Neural cell (in vitro differentiated cells): Measurements from ENCODE around the gene GTSE1. TPM values are rescaled to one million over a fixed set of nuclear protein-coding genes. Genes with fewer than 3 reads are reported as not detected.

Experiments used
- H2AFZ ChIP-seq: fragments of 200-600, 300-800 bp; sonication (generic), shearing (Covaris generic); 2 replicates; pipeline ENCODE4 v1.6.0; 2014; ENCODE audit warnings: low read depth, mild to moderate bottlenecking, antibody characterized with exemption, low read length, moderate library complexity
- H3F3A ChIP-seq: fragments of 200-600 bp; shearing (Covaris generic); 2 replicates; pipeline ENCODE4 v1.6.1; 2016; ENCODE audit warnings: mild to moderate bottlenecking, moderate library complexity, mixed read lengths, antibody characterized with exemption, low read length; ENCODE audit not compliant: insufficient read depth, poor library complexity, severe bottlenecking
- H3K27ac ChIP-seq: fragments of 200-600, 300-800 bp; sonication (generic), shearing (Covaris generic); 2 replicates; pipeline ENCODE4 v1.5.1; 2014; ENCODE audit warnings: mild to moderate bottlenecking, low read length, moderate library complexity
- H3K27me3 ChIP-seq: fragments of 300-800, 200-600 bp; sonication (generic), shearing (Covaris generic); 2 replicates; pipeline ENCODE4 v1.6.0; 2014; ENCODE audit warnings: mild to moderate bottlenecking, low read depth, low read length, moderate library complexity; ENCODE audit not compliant: insufficient read depth
- H3K36me3 ChIP-seq: fragments of 300-800, 200-600 bp; sonication (generic), shearing (Covaris generic); 2 replicates; pipeline ENCODE4 v1.5.1; 2014; ENCODE audit warnings: mild to moderate bottlenecking, antibody characterized with exemption, low read length, moderate library complexity; ENCODE audit not compliant: insufficient read depth
- H3K4me2 ChIP-seq: fragments of 300-800, 200-600 bp; sonication (generic), shearing (Covaris generic); 2 replicates; pipeline ENCODE4 v1.6.0; 2014; ENCODE audit warnings: mild to moderate bottlenecking, low read length
- H3K4me3 ChIP-seq: fragments of 300-800, 200-600 bp; sonication (generic), shearing (Covaris generic); 2 replicates; pipeline ENCODE4 v1.5.1; 2014; ENCODE audit warnings: mild to moderate bottlenecking, low read length, moderate library complexity
- H3K79me2 ChIP-seq: fragments of 200-600 bp; shearing (Covaris generic); replicated peaks from 2 replicates; pipeline ENCODE4 v1.6.0; 2014; ENCODE audit warnings: mild to moderate bottlenecking, low read length, moderate library complexity; ENCODE audit not compliant: insufficient read depth
- H3K9ac ChIP-seq: fragments of 300-800, 200-600 bp; sonication (generic), shearing (Covaris generic); 2 replicates; pipeline ENCODE4 v1.6.1; 2016; ENCODE audit warnings: mild to moderate bottlenecking, low read length, mixed read lengths
- H3K9me2 ChIP-seq: fragments of 200-600 bp; shearing (Covaris generic); 2 replicates; pipeline ENCODE4 v1.6.1; 2016; ENCODE audit warnings: mild to moderate bottlenecking, low read length, mixed read lengths; ENCODE audit not compliant: insufficient read depth
- H3K9me3 ChIP-seq: fragments of 200-600, 300-800 bp; sonication (generic), shearing (Covaris generic); 2 replicates; pipeline ENCODE4 v1.6.1; 2016; ENCODE audit warnings: mild to moderate bottlenecking, mixed run types, low read length, moderate library complexity, mixed read lengths
- H4K20me1 ChIP-seq: fragments of 200-600 bp; shearing (Covaris generic); 2 replicates; pipeline ENCODE4 v1.6.1; 2016; ENCODE audit warnings: mild to moderate bottlenecking, mixed run types; ENCODE audit not compliant: insufficient read depth
- EP300 ChIP-seq: fragments of 450-650 bp; conservative IDR thresholded peaks from 2 replicates; pipeline ENCODE4 v1.6.1; 2014; ENCODE audit warnings: antibody characterized with exemption, mild to moderate bottlenecking, moderate library complexity; ENCODE audit not compliant: poor library complexity, severe bottlenecking
- EZH2 ChIP-seq: fragments of 200-600, 300-800 bp; shearing (Covaris generic), sonication (generic); IDR thresholded peaks from 2 replicates; pipeline ENCODE4 v1.6.1; 2014; ENCODE audit warnings: antibody characterized with exemption, low read length, borderline replicate concordance, mild to moderate bottlenecking; ENCODE audit not compliant: insufficient read depth, poor library complexity, severe bottlenecking
- MXI1 ChIP-seq: fragments of 450-650 bp; conservative IDR thresholded peaks from 2 replicates; pipeline ENCODE4 v1.6.1; 2014; ENCODE audit warnings: antibody characterized with exemption, mild to moderate bottlenecking; ENCODE audit not compliant: poor library complexity, severe bottlenecking
- POLR2AphosphoS5 ChIP-seq: IDR thresholded peaks from 2 replicates; pipeline ENCODE4 v1.6.1; 2012
- RAD21 ChIP-seq: fragments of 450-650 bp; conservative IDR thresholded peaks from 2 replicates; pipeline ENCODE4 v1.6.1; 2014; ENCODE audit warnings: antibody characterized with exemption, mild to moderate bottlenecking, moderate library complexity
- SMC3 ChIP-seq: fragments of 450-650 bp; conservative IDR thresholded peaks from 2 replicates; pipeline ENCODE4 v1.6.1; 2014; ENCODE audit warnings: antibody characterized with exemption, mild to moderate bottlenecking, moderate library complexity; ENCODE audit not compliant: poor library complexity
- TAF1 ChIP-seq: IDR thresholded peaks from 2 replicates; pipeline ENCODE4 v1.6.1; 2012; ENCODE audit warnings: low read depth
- polyA plus RNA-seq: library from polyadenylated mRNA; depleted of rRNA; stranded (reverse); fragments of >200 nt; gene quantifications from 2 replicates; pipeline ENCODE4 v1.2.3, GENCODE V29; 2014
- TF ChIP-seq, protein P1 (sequence below): fragments of 450-650 bp; IDR thresholded peaks from 2 replicates; pipeline ENCODE4 v1.5.1; 2014; ENCODE audit warnings: antibody characterized with exemption, mild to moderate bottlenecking, moderate library complexity; ENCODE audit not compliant: poor library complexity, severe bottlenecking
- TF ChIP-seq, protein P2 (sequence below): IDR thresholded peaks from 2 replicates; pipeline ENCODE4 v1.6.1; 2012; ENCODE audit warnings: borderline replicate concordance

The GTSE1 gene
- polyA plus RNA-seq, 1 donor from 2014 or later: 0.28 TPM

DNA sequence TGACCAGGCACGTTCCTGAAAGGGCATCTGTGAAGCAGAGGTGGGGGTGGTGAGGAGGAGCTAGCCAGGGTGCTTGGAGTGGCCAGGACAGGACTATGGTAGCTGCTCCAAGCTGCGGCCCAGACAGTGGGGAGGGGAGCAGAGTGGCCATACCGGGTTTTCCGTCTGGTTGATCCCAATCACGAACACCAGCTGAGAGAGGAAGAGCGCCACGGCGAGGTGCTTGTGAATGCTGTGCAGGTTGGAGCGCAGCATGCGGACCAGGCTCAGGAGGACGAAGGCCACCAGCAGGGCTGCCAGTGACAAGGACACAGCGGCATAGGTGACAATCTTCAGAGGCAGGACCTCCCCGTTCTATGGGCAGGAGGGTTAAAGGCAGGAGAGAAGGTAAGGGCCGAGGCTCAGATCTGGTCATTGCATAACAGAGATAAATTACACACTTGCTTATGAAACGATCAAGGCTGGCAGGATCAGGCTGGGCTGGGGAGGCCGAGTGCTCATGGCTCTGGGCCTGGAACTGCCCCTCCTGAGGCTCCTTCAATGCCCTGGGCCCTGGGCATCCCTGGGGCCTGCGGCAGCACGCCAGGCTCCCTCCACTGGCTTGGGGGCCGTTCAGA lies 80.3 kb downstream of the GTSE1 start:
- no peaks in the 10 kb centered on the region for H4K20me1 ChIP-seq
- no peaks in the 10 kb centered on the region for H3K36me3 ChIP-seq
- no peak overlapping the region for H3K4me2 ChIP-seq

DNA sequence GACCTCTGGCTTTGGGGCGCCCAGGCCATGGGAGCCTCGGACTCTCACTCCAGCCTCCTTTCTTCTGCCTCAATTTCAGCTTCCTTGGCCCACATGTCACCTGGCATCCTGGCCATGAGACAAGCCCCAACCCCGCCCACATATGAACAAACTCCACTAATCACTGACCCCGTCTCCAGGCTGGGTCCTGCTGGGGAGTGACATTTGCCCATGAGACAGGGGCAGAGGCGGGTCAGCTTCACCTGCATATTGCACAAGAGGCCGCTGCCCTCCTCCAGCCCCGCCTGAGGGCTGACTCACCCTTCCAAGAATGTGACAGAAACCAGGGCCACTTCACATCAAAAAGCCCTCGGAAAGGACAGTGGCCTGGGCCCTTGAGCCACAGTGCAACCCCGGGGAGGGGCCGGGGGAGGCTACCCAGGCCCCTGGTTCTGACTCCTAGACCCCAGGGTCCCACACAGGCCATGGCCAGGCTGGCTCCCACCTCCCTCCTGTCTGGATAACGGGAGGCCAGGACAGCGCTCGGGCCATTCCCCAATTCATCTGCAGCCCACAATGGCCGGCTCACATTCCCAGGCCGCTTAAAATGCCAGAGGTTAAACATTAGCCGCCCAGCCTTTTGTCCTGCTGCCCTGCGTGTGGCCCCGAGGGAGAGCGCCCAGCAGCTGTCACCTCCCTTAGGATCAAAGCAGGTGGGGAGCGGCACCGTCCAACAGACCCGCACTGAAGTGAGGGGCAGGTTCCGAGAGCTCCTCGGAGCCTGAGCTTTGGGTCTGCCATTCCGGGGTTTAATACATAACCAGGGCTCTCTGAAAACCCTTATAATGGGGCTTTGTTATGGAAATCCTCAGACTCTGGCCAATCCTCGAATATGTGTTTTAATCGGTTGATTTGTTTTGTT lies 81.1 kb downstream of the GTSE1 start:
- no peaks in the 10 kb centered on the region for H3K36me3 ChIP-seq
- no peaks in the 10 kb centered on the region for H4K20me1 ChIP-seq
- H3K27ac ChIP-seq: no peak overlapping the region
- H3K27me3 ChIP-seq: no peaks in the 10 kb centered on the region
- TF ChIP-seq POLR2AphosphoS5 (no peak), MXI1 (no peak), EP300 (no peak), SMC3 (no peak), EZH2 (no peak), TAF1 (no peak), RAD21 (no peak)
- TF ChIP-seq, protein P1, sequence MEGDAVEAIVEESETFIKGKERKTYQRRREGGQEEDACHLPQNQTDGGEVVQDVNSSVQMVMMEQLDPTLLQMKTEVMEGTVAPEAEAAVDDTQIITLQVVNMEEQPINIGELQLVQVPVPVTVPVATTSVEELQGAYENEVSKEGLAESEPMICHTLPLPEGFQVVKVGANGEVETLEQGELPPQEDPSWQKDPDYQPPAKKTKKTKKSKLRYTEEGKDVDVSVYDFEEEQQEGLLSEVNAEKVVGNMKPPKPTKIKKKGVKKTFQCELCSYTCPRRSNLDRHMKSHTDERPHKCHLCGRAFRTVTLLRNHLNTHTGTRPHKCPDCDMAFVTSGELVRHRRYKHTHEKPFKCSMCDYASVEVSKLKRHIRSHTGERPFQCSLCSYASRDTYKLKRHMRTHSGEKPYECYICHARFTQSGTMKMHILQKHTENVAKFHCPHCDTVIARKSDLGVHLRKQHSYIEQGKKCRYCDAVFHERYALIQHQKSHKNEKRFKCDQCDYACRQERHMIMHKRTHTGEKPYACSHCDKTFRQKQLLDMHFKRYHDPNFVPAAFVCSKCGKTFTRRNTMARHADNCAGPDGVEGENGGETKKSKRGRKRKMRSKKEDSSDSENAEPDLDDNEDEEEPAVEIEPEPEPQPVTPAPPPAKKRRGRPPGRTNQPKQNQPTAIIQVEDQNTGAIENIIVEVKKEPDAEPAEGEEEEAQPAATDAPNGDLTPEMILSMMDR: no peak
- TF ChIP-seq, protein P2, sequence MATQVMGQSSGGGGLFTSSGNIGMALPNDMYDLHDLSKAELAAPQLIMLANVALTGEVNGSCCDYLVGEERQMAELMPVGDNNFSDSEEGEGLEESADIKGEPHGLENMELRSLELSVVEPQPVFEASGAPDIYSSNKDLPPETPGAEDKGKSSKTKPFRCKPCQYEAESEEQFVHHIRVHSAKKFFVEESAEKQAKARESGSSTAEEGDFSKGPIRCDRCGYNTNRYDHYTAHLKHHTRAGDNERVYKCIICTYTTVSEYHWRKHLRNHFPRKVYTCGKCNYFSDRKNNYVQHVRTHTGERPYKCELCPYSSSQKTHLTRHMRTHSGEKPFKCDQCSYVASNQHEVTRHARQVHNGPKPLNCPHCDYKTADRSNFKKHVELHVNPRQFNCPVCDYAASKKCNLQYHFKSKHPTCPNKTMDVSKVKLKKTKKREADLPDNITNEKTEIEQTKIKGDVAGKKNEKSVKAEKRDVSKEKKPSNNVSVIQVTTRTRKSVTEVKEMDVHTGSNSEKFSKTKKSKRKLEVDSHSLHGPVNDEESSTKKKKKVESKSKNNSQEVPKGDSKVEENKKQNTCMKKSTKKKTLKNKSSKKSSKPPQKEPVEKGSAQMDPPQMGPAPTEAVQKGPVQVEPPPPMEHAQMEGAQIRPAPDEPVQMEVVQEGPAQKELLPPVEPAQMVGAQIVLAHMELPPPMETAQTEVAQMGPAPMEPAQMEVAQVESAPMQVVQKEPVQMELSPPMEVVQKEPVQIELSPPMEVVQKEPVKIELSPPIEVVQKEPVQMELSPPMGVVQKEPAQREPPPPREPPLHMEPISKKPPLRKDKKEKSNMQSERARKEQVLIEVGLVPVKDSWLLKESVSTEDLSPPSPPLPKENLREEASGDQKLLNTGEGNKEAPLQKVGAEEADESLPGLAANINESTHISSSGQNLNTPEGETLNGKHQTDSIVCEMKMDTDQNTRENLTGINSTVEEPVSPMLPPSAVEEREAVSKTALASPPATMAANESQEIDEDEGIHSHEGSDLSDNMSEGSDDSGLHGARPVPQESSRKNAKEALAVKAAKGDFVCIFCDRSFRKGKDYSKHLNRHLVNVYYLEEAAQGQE: no peak
- no peak overlapping the region for H2AFZ ChIP-seq
- H3K4me2 ChIP-seq: no peak overlapping the region
- H3K4me3 ChIP-seq: no peak overlapping the region
- H3F3A ChIP-seq: no peaks in the 10 kb centered on the region
- H3K9me2 ChIP-seq: no peaks in the 10 kb centered on the region
- no peaks in the 10 kb centered on the region for H3K9me3 ChIP-seq
- H3K9ac ChIP-seq: no peak overlapping the region
- H3K79me2 ChIP-seq: no peaks in the 10 kb centered on the region

More for the DNA sequence above, 80.3 kb downstream of the GTSE1 start:
- Histone ChIP-seq H3K27me3 (no peaks in the 10 kb centered on the region), H3K9ac (no peak overlapping the region), H3K9me2 (no peaks in the 10 kb centered on the region), H3K79me2 (no peaks in the 10 kb centered on the region), H3F3A (no peaks in the 10 kb centered on the region), H3K9me3 (no peaks in the 10 kb centered on the region), H2AFZ (no peak overlapping the region), H3K4me3 (no peak overlapping the region), H3K27ac (no peak overlapping the region)
- TF ChIP-seq, protein P2: no peak
- no peak for TF ChIP-seq MXI1
